ENCODE results near the gene CLDN2. TPM values are rescaled to one million over a fixed set of nuclear protein-coding genes. Genes with fewer than 3 reads are reported as not detected.
"Not testable (repeated sequence)": the region's sequence is repeated elsewhere in the genome, so short reads cannot be mapped to it uniquely, and the experiment has no call there.

Gene CLDN2, protein sequence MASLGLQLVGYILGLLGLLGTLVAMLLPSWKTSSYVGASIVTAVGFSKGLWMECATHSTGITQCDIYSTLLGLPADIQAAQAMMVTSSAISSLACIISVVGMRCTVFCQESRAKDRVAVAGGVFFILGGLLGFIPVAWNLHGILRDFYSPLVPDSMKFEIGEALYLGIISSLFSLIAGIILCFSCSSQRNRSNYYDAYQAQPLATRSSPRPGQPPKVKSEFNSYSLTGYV
- total RNA-seq (2021): not detected in 2 replicates
- Bru-seq, nascent RNA: not detected
- BruChase-seq, experiment 1, labeled RNA remaining after a 2-hour chase: percentile 4 among the genes with signal in this experiment
- percentile 10 among the genes with signal in this experiment for BruChase-seq, experiment 2, labeled RNA remaining after a 6-hour chase
- long read RNA-seq: 0 reads

DNA sequence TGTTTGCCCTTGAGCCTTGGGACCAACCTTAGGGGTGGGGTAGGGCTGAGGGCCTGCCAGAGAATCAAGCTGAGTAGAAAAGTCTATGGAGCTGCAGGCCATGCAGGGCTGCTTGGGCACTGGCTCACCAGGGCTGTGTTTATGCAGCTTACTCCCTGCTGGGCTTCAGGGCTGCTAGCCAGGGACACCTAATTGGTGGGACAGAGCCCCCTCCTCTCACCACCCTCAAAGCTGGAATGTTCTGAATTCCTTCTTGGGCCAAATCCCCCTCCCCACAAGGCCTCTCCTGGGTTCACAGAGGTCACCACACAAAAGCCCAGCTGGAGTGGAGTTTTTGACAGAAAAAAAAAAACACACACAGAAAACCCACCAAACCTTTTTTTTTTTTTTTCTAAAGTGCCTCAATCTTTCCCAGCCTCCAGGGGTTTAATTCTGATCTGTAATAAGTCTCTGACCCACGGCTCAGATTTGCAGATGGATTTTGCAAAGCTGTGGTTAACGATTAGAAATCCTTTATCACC lies at the start of gene CLDN2:
Gene CLDN2 (plus strand): TSS at position 471 of the 521 bp plus-strand sequence. CDS start 7,827 bp downstream, outside the sequence.
- POLR2A ChIA-PET (ENCODE audit: unreplicated experiment): no interaction called here
- no peaks in the 10 kb centered on the region for H4K20me1 ChIP-seq (ENCODE audit: insufficient read depth)
- CTCF ChIA-PET: no interaction called here
- no peak for DNase-seq
- no peak within 1 kb of the TSS for H2AFZ ChIP-seq
- no peaks in the 10 kb centered on the region for H3K9me2 ChIP-seq (ENCODE audit: insufficient read depth)
- intact Hi-C loops (cut with micrococcal nuclease; ENCODE audit: unreplicated experiment): no loop called here
- TF ChIP-seq, protein P1, sequence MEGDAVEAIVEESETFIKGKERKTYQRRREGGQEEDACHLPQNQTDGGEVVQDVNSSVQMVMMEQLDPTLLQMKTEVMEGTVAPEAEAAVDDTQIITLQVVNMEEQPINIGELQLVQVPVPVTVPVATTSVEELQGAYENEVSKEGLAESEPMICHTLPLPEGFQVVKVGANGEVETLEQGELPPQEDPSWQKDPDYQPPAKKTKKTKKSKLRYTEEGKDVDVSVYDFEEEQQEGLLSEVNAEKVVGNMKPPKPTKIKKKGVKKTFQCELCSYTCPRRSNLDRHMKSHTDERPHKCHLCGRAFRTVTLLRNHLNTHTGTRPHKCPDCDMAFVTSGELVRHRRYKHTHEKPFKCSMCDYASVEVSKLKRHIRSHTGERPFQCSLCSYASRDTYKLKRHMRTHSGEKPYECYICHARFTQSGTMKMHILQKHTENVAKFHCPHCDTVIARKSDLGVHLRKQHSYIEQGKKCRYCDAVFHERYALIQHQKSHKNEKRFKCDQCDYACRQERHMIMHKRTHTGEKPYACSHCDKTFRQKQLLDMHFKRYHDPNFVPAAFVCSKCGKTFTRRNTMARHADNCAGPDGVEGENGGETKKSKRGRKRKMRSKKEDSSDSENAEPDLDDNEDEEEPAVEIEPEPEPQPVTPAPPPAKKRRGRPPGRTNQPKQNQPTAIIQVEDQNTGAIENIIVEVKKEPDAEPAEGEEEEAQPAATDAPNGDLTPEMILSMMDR (conservative IDR thresholded peaks at IDR 0.05): no peak
- TF ChIP-seq EZH2 (IDR thresholded peaks at IDR 0.05; ENCODE audit: low read depth): no peak
- peaks cover 6% of the 10 kb centered on the region; the same call in 1 of the 2 replicates for H3F3A ChIP-seq (ENCODE audit: insufficient read depth, low read depth)
- H3K4me2 ChIP-seq: no peak within 1 kb of the TSS
- H3K36me3 ChIP-seq (ENCODE audit: low read depth): no peaks in the 10 kb centered on the region
- H3K79me2 ChIP-seq (ENCODE audit: low read depth): no peaks in the 10 kb centered on the region
- H3K27ac ChIP-seq: no peak within 1 kb of the TSS
- no peak within 1 kb of the TSS for H3K4me3 ChIP-seq
- H3K9me3 ChIP-seq (ENCODE audit: insufficient read depth, low read depth): no peaks in the 10 kb centered on the region
- BruUV-seq (replicated peaks): no TSS peak
- peaks cover 25% of the 10 kb centered on the region for H3K4me1 ChIP-seq (replicated peaks; ENCODE audit: insufficient read depth)
- no peaks in the 10 kb centered on the region for H3K27me3 ChIP-seq (ENCODE audit: insufficient read depth, low read depth)

DNA sequence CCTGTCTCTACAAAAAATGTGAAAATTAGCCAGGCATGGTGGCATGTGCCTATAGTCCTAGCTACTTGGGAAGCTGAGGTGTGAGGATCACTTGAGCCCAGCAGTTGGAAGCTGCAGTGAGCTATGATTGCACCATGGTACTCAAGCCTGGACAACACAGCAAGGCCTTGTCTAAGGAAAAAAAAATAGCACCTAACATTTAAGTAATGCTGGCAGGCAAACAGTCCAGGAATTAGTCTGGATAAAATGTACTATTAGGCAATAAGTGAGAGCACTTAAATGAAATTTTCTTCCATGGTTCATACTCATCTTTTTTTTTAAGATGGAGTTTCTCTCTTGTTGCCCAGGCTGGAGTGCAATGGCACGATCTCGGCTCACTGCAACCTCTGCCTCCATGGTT lies 47.4 kb upstream of the CLDN2 start:
- intact Hi-C loops (cut with micrococcal nuclease; ENCODE audit: unreplicated experiment): loop anchor here (5.0 to 10.0 kb wide), 2 partner anchors 388 to 1200 kb away; no protein-coding TSS in a partner anchor
- not testable (repeated sequence) for H3K79me2 ChIP-seq (ENCODE audit: low read depth)

DNA sequence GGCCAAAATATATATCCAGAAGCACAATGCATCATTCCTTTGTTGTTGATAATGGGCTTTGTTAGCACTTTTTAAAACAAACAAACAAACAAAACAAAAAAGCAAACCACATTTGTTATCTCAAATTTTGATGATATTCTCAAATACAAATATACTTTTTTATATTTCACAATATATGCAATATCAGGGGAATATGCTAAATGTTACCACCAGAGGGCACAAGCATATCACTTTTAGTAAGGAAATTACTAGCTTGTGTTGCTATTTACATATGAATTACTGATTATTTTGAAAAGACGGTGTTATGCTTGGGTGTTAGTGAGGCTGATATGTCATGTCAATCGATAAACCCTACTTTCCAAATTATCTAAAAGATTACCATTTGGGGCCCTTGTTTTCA lies 46.1 kb upstream of the CLDN2 start:
- BruUV-seq (replicated peaks): no TSS peak
- CTCF ChIA-PET: interaction anchor here (0.6 kb wide), 1 partner anchor 795 kb away, joined by 3 read pairs; no protein-coding TSS in a partner anchor

More for the DNA sequence above, 47.4 kb upstream of the CLDN2 start:
- H3K4me2 ChIP-seq; H2AFZ ChIP-seq; H3F3A ChIP-seq (ENCODE audit: insufficient read depth, low read depth); H4K20me1 ChIP-seq (ENCODE audit: insufficient read depth); H3K4me1 ChIP-seq (replicated peaks; ENCODE audit: insufficient read depth); H3K36me3 ChIP-seq (ENCODE audit: low read depth); POLR2A ChIA-PET (ENCODE audit: unreplicated experiment); H3K9me3 ChIP-seq (ENCODE audit: insufficient read depth, low read depth); H3K9me2 ChIP-seq (ENCODE audit: insufficient read depth); H3K27ac ChIP-seq; H3K4me3 ChIP-seq; BruUV-seq (replicated peaks); CTCF ChIA-PET; DNase-seq; H3K27me3 ChIP-seq (ENCODE audit: insufficient read depth, low read depth): not testable (repeated sequence)

More for the DNA sequence above, 46.1 kb upstream of the CLDN2 start:
- H3K4me2 ChIP-seq: no peak overlapping the region
- H3K9me2 ChIP-seq (ENCODE audit: insufficient read depth): no peaks in the 10 kb centered on the region
- TF ChIP-seq, protein P1 (conservative IDR thresholded peaks at IDR 0.05): peak; percentile 86
- no peak for TF ChIP-seq EZH2 (IDR thresholded peaks at IDR 0.05; ENCODE audit: low read depth)
- H3K4me1 ChIP-seq (replicated peaks; ENCODE audit: insufficient read depth): no peaks in the 10 kb centered on the region
- POLR2A ChIA-PET (ENCODE audit: unreplicated experiment): interaction anchor here (0.7 kb wide), 1 partner anchor 20 kb away, joined by 11 read pairs; no protein-coding TSS in a partner anchor
- intact Hi-C loops (cut with micrococcal nuclease; ENCODE audit: unreplicated experiment): loop anchor here (5.0 to 10.0 kb wide), 2 partner anchors 389 to 1198 kb away; no protein-coding TSS in a partner anchor
- DNase-seq: peak in 1 of 2 experiments; percentile 38
- H3K9me3 ChIP-seq (ENCODE audit: insufficient read depth, low read depth): no peaks in the 10 kb centered on the region
- H4K20me1 ChIP-seq (ENCODE audit: insufficient read depth): no peaks in the 10 kb centered on the region
- H3K27ac ChIP-seq: no peak overlapping the region
- H3K4me3 ChIP-seq: no peak overlapping the region
- no peaks in the 10 kb centered on the region for H3K27me3 ChIP-seq (ENCODE audit: insufficient read depth, low read depth)
- no peaks in the 10 kb centered on the region for H3K79me2 ChIP-seq (ENCODE audit: low read depth)
- H3F3A ChIP-seq (ENCODE audit: insufficient read depth, low read depth): no peaks in the 10 kb centered on the region
- no peak overlapping the region for H2AFZ ChIP-seq
- no peaks in the 10 kb centered on the region for H3K36me3 ChIP-seq (ENCODE audit: low read depth)
